Loucy (cell line): ENCODE measurements around the gene SNX10.

ENCODE experiments used
- EZH2phosphoT487 ChIP-seq: fragments of 200-600 bp; IDR thresholded peaks from 2 replicates; pipeline ENCODE4 v1.6.1; 2018; ENCODE audit warnings: antibody characterized with exemption, mild to moderate bottlenecking, moderate library complexity, borderline replicate concordance
- TF ChIP-seq, protein P1 (sequence below): fragments of 200-600 bp; sonication (generic); conservative IDR thresholded peaks from 2 replicates; pipeline ENCODE4 v1.5.1; 2014; ENCODE audit warnings: mild to moderate bottlenecking, antibody characterized with exemption, low read length

DNA sequence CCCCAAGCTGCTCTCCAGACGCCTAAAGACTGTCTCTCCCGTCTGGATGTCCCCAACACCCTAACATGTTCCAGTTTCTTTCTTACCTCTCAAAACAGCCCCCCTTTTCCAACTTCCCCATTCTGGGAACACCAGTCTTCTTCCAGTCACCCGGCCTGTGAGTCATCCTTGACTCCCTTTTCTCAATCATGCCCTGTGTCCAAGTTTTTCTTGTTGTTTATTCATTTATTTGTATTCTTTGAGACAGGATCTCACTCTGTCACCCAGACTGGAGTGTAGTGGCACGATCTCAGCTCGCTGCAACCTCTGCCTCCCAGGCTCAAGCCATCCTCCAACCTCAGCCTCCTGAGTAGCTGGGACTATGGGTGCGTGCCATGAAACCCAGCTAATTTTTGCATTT lies 15.6 kb downstream of the SNX10 start:
- TF ChIP-seq, protein P1, sequence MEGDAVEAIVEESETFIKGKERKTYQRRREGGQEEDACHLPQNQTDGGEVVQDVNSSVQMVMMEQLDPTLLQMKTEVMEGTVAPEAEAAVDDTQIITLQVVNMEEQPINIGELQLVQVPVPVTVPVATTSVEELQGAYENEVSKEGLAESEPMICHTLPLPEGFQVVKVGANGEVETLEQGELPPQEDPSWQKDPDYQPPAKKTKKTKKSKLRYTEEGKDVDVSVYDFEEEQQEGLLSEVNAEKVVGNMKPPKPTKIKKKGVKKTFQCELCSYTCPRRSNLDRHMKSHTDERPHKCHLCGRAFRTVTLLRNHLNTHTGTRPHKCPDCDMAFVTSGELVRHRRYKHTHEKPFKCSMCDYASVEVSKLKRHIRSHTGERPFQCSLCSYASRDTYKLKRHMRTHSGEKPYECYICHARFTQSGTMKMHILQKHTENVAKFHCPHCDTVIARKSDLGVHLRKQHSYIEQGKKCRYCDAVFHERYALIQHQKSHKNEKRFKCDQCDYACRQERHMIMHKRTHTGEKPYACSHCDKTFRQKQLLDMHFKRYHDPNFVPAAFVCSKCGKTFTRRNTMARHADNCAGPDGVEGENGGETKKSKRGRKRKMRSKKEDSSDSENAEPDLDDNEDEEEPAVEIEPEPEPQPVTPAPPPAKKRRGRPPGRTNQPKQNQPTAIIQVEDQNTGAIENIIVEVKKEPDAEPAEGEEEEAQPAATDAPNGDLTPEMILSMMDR: no peak
- no peak for TF ChIP-seq EZH2phosphoT487
